HepG2 (cell line): ENCODE data around the gene APBB2. TPM values are rescaled to one million over a fixed set of nuclear protein-coding genes. Genes with fewer than 3 reads are reported as not detected.

ENCODE experiments used
- ATAC-seq: fragments of 200-7000 bp; cut with Tn5 transposase; 3 replicates; pipeline ENCODE4 v1.9.1; 2020; ENCODE audit warnings: mild to moderate bottlenecking, moderate library complexity
- BruUV-seq: library from RNA; stranded (reverse); fragments of 400-500 nt; replicated peaks from 2 replicates; lab custom pipeline; 2021; lab: Mats Ljungman, UMichigan
- CTCF ChIA-PET: fragments of 300-600 bp; formaldehyde crosslinking; extraction: SDS; loops from one replicate; lab custom pipeline; 2021; ENCODE audit warnings: low total read pairs, inconsistent platforms, low intra/inter-chr PET ratio; lab: Yijun Ruan, JAX
- POLR2A ChIA-PET: fragments of 350-600 bp; sonication (Branson Sonifier 250); formaldehyde crosslinking; loops from one replicate; lab custom pipeline; 2020; ENCODE audit warnings: antibody characterized with exemption, inconsistent platforms; lab: Yijun Ruan, JAX
- DNase-seq: peaks from one replicate; pipeline ENCODE4 v3.0.0-alpha.2; 2015; ENCODE audit warnings: low spot score
- FAIRE-seq: peaks from 3 replicates; lab custom pipeline; 2011; peaks lifted over from hg19 to GRCh38; lab: Jason Lieb, UNC
- H2AFZ ChIP-seq: one replicate; pipeline ENCODE4 v1.6.1; 2011; ENCODE audit warnings: low read length, inconsistent platforms
- H3K27ac ChIP-seq: fragments of 300-600 bp; 3 replicates; pipeline ENCODE4 v1.8.0; 2011; ENCODE audit warnings: mixed run types, mild to moderate bottlenecking, mixed read lengths, low read length, inconsistent platforms; ENCODE audit not compliant: insufficient read depth; ENCODE audit errors: extremely low read length
- H3K27me3 ChIP-seq, 2 experiments: fragments of 200-600 bp in 1 of 2; 2 replicates in 1 of 2; 3 replicates in 1 of 2; pipeline versions ENCODE4 v1.6.0 to v1.8.0; 2011; ENCODE audit warnings: low read length in 2 of 2, mild to moderate bottlenecking in 2 of 2, moderate library complexity in 2 of 2, inconsistent platforms in 1 of 2; ENCODE audit not compliant: insufficient read depth in 2 of 2, control insufficient read depth in 1 of 2
- H3K36me3 ChIP-seq, 2 experiments: fragments of 200-600 bp in 1 of 2; replicated peaks in 1 of 2; 2 replicates in 1 of 2; 3 replicates in 1 of 2; pipeline versions ENCODE4 v1.5.1 to v1.8.0; 2011; ENCODE audit warnings: low read length in 2 of 2, inconsistent platforms in 1 of 2; ENCODE audit not compliant: insufficient read depth in 2 of 2, control insufficient read depth in 1 of 2
- H3K4me1 ChIP-seq: 2 replicates; pipeline ENCODE4 v1.5.1; 2012; ENCODE audit warnings: low read length, inconsistent platforms; ENCODE audit not compliant: insufficient read depth
- H3K4me2 ChIP-seq: 2 replicates; pipeline ENCODE4 v1.6.0; 2011; ENCODE audit warnings: low read depth, low read length, inconsistent platforms
- H3K4me3 ChIP-seq, 3 experiments: fragments of 200-600 bp in 1 of 3; sonication (generic), shearing (Covaris generic) in 1 of 3; replicated peaks in 1 of 3; 2 replicates each; pipeline ENCODE4 v1.5.1; 2011 to 2016; ENCODE audit warnings: low read length in 3 of 3, inconsistent platforms in 2 of 3, low read depth in 2 of 3, mild to moderate bottlenecking in 2 of 3, control low read depth in 1 of 3, mixed read lengths in 1 of 3; ENCODE audit not compliant: insufficient read depth in 1 of 3
- H3K79me2 ChIP-seq: one replicate; pipeline ENCODE4 v1.6.1; 2011; ENCODE audit warnings: low read length, inconsistent platforms; ENCODE audit not compliant: insufficient read depth
- H3K9ac ChIP-seq: 2 replicates; pipeline ENCODE4 v1.6.0; 2011; ENCODE audit warnings: mild to moderate bottlenecking, low read depth, low read length, inconsistent platforms; ENCODE audit not compliant: insufficient read depth
- H3K9me3 ChIP-seq: 2 replicates; pipeline ENCODE4 v1.5.1; 2012; ENCODE audit warnings: mild to moderate bottlenecking, low read length
- H4K20me1 ChIP-seq: 2 replicates; pipeline ENCODE4 v1.6.0; 2011; ENCODE audit warnings: inconsistent platforms, mild to moderate bottlenecking, low read length, moderate library complexity; ENCODE audit not compliant: insufficient read depth
- ARHGAP35 ChIP-seq: sonication (generic); formaldehyde crosslinking; IDR thresholded peaks from 2 replicates; pipeline ENCODE4 v1.9.0; 2022; ENCODE audit warnings: mild to moderate bottlenecking, inconsistent platforms, moderate library complexity, missing genetic modification reagents, borderline replicate concordance
- BRCA1 ChIP-seq: sonication (generic); formaldehyde crosslinking; IDR thresholded peaks from 2 replicates; pipeline ENCODE4 v1.4.0; 2020; ENCODE audit warnings: missing genetic modification reagents
- CAMTA2 ChIP-seq: sonication (generic); formaldehyde crosslinking; IDR thresholded peaks from 2 replicates; pipeline ENCODE4 v1.4.0; 2020; ENCODE audit warnings: mild to moderate bottlenecking, missing genetic modification reagents, borderline replicate concordance
- CBX1 ChIP-seq: IDR thresholded peaks from one replicate; pipeline ENCODE4 v1.6.1; 2016; ENCODE audit warnings: antibody characterized with exemption, low read depth
- JUN ChIP-seq: sonication (generic); formaldehyde crosslinking; IDR thresholded peaks from 2 replicates; pipeline ENCODE4 v1.4.0; 2020; ENCODE audit warnings: mild to moderate bottlenecking, missing genetic modification reagents
- NCOR1 ChIP-seq: fragments of 200-600 bp; sonication (generic); IDR thresholded peaks from 2 replicates; pipeline ENCODE4 v1.7.0; 2017; ENCODE audit warnings: antibody characterized with exemption, low read length, borderline replicate concordance
- NFIB ChIP-seq: sonication (generic); formaldehyde crosslinking; IDR thresholded peaks from 2 replicates; pipeline ENCODE4 v1.9.0; 2021; ENCODE audit warnings: missing genetic modification reagents, mild to moderate bottlenecking, borderline replicate concordance
- PTBP1 ChIP-seq: fragments of 200-400 bp; formaldehyde crosslinking; IDR thresholded peaks from 2 replicates; pipeline ENCODE4 v1.6.1; 2018; ENCODE audit warnings: low read length, low read depth; ENCODE audit not compliant: poor library complexity, severe bottlenecking
- ZBTB7A ChIP-seq: sonication (generic); formaldehyde crosslinking; IDR thresholded peaks from 2 replicates; pipeline ENCODE4 v1.8.0; 2022; ENCODE audit warnings: mild to moderate bottlenecking, missing genetic modification reagents
- ZNF160 ChIP-seq: sonication (generic); formaldehyde crosslinking; IDR thresholded peaks from 2 replicates; pipeline ENCODE4 v1.8.0; 2022; ENCODE audit warnings: mild to moderate bottlenecking, inconsistent platforms, missing genetic modification reagents
- ZNF260 ChIP-seq: sonication (generic); formaldehyde crosslinking; IDR thresholded peaks from 2 replicates; pipeline ENCODE4 v1.4.0; 2020; ENCODE audit warnings: missing genetic modification reagents, low read depth, mild to moderate bottlenecking, borderline replicate concordance
- ZNF83 ChIP-seq: sonication (generic); formaldehyde crosslinking; IDR thresholded peaks from 2 replicates; pipeline ENCODE4 v1.4.0; 2020; ENCODE audit warnings: missing genetic modification reagents, mild to moderate bottlenecking, borderline replicate concordance
- ZNF891 ChIP-seq: sonication (generic); formaldehyde crosslinking; IDR thresholded peaks from 2 replicates; pipeline ENCODE4 v1.5.0; 2020; ENCODE audit warnings: mild to moderate bottlenecking, missing genetic modification reagents
- ZZZ3 ChIP-seq: sonication (generic); formaldehyde crosslinking; IDR thresholded peaks from 2 replicates; pipeline ENCODE4 v1.4.0; 2020; ENCODE audit warnings: missing genetic modification reagents, mild to moderate bottlenecking, borderline replicate concordance
- WGBS: methylation state at CpG from one replicate; pipeline ENCODE4 v1.1.6; 2017; ENCODE audit warnings: low lambda C conversion rate; 5-methylcytosine and 5-hydroxymethylcytosine counted together
- in situ Hi-C: cut with HindIII; loops from 2 replicates; pipeline ENCODE4 v1.10.0; 2017; ENCODE audit warnings: low pct_unique_long_range_greater_than_20kb; ENCODE audit not compliant: extremely low pct_ligation_motif_present
- intact Hi-C: fragments of 100-400 bp; cut with micrococcal nuclease; formaldehyde crosslinking; loops from one replicate; pipeline ENCODE4 v1.10.0; 2022; ENCODE audit not compliant: unreplicated experiment
- polyA plus RNA-seq, 8 experiments: library from polyadenylated mRNA; depleted of rRNA in 3 of 8; stranded (reverse) in 7 of 8; unstranded in 1 of 8; fragments of >200 nt; fragmentation: Illumina TruSeq in 4 of 8; extraction: Trizol in 4 of 8; gene quantifications; 2 replicates each; pipeline versions ENCODE4 v1.2.1 to v1.2.3, GENCODE V29; 2011 to 2016; ENCODE audit warnings: low read depth in 4 of 8, missing spikeins in 1 of 8, mixed read lengths in 1 of 8; ENCODE audit not compliant: insufficient read depth in 1 of 8
- total RNA-seq, 5 experiments: library from RNA; depleted of rRNA; stranded (reverse); fragments of >200 nt; fragmentation: Illumina TruSeq; extraction: Trizol; gene quantifications; 2 replicates each; pipeline ENCODE4 v1.2.3, GENCODE V29; 2016; ENCODE audit warnings: low read depth in 1 of 5
- TF ChIP-seq, protein P1 (sequence below): sonication (generic); formaldehyde crosslinking; IDR thresholded peaks from 2 replicates; pipeline ENCODE4 v1.5.1; 2020; ENCODE audit warnings: mild to moderate bottlenecking, missing genetic modification reagents, moderate library complexity
- TF ChIP-seq, protein P2 (sequence below): sonication (generic); formaldehyde crosslinking; IDR thresholded peaks from 2 replicates; pipeline ENCODE4 v1.4.0; 2020; ENCODE audit warnings: missing genetic modification reagents

Gene APBB2
- total and polyA plus RNA-seq, 2 of the 13 experiments (the other 11 are each of a cell fraction or from before 2014, with no cell fraction given) = 11.7 to 17.0 TPM

DNA sequence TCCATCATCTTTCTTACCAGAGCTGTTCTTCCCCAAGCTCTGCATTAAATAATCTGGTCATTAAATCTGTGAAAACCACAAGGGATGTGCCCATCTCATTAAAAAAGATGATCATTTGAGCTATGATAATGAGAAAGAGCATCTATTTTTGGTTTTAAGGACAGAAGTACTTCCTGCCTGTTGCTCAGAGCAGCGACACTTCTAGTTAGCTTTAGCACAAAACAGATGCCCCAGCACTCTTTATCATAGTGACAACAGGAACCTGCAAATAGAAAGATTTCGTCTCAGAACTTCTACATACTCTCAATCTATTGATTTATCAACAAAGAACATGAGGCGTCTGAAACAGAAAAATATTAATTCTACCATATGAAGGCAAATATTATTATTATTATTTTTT, 140.1 kb downstream of the APBB2 start:
- intact Hi-C loops = no loop called here
- H3K79me2 ChIP-seq = peaks cover 5% of the 10 kb centered on the region
- CTCF ChIA-PET = no interaction called here
- no peak for TF ChIP-seq ZNF83 (CRISPR knock-in tag)
- no peak for TF ChIP-seq ZZZ3
- TF ChIP-seq ZNF260 (CRISPR knock-in tag) = no peak
- TF ChIP-seq NFIB (CRISPR knock-in tag) = no peak
- no peak for TF ChIP-seq CAMTA2 (CRISPR knock-in tag)
- TF ChIP-seq BRCA1 = no peak
- TF ChIP-seq, all 625 proteins: peak for 0
- Histone ChIP-seq H2AFZ (no peak overlapping the region), H3K4me1 (peaks cover 29% of the 10 kb centered on the region), H3K9ac (no peak overlapping the region), H3K27ac (no peak overlapping the region), H3K4me2 (no peak overlapping the region), H3K9me3 (no peaks in the 10 kb centered on the region), H3K4me3 (no peak overlapping the region), H3K36me3 (no peaks in the 10 kb centered on the region), H3K27me3 (no peaks in the 10 kb centered on the region), H4K20me1 (no peaks in the 10 kb centered on the region; the same call in 1 of the 2 replicates)
- no peak for ATAC-seq
- over 99% methylated on average over 3 of the region's 3 CpGs for WGBS
- in situ Hi-C loops = no loop called here
- no peak for DNase-seq
- FAIRE-seq = no peak
- BruUV-seq = no TSS peak
- POLR2A ChIA-PET = no interaction called here

DNA sequence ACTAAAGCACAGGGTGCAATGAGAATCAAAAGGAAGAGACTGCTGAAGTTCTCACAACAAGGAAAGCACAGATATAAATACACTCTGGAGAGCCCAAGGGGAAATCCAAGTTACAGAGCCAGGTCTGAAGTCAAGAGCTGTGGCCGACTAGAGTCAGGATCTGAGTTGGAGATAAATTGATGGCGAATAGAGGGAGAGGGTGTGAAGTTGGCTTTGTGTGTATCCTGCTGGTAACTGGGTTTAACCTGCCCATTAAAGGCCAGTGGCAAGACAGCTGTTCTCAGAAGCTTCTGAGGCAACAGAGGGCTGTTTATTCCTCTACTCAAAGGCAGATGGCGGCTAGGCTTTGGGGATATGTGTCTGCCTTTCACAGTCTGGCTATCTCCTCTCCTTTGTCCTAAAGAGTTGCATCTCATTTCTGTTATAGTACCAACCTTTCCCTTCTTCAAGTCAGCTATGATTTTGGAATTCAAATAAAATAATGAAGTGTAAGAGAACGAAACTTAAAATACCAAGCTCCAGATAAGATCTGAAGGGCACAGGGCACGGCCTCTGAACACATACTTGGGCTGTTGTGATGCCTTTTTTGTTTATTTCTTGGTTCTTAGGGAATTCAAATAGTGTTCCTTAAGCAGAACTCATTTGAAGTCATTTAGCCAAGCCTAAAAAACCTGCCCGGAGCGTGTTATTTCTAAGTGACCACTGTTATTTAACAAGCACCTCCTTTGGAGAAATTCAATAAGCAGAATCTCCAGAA, 142.1 kb downstream of the APBB2 start:
- FAIRE-seq (no peak), DNase-seq (no peak), ATAC-seq (no peak)
- no peak overlapping the region for H2AFZ ChIP-seq
- no peaks in the 10 kb centered on the region for H3K36me3 ChIP-seq
- peaks cover 10% of the 10 kb centered on the region for H3K4me1 ChIP-seq
- H3K4me3 ChIP-seq = no peak overlapping the region
- intact Hi-C loops = no loop called here
- H3K9ac ChIP-seq = no peak overlapping the region
- no TSS peak for BruUV-seq
- H3K27me3 ChIP-seq = no peaks in the 10 kb centered on the region
- in situ Hi-C loops = no loop called here
- no peaks in the 10 kb centered on the region for H3K9me3 ChIP-seq
- H3K4me2 ChIP-seq = no peak overlapping the region
- H4K20me1 ChIP-seq = no peaks in the 10 kb centered on the region; the same call in 1 of the 2 replicates
- POLR2A ChIA-PET = no interaction called here
- CTCF ChIA-PET = no interaction called here
- H3K79me2 ChIP-seq = peaks cover under 1% of the 10 kb centered on the region
- 94% methylated on average over 7 of the region's 7 CpGs for WGBS
- no peak overlapping the region for H3K27ac ChIP-seq
- TF ChIP-seq PTBP1 = no peak
- no peak for TF ChIP-seq JUN (CRISPR knock-in tag)
- TF ChIP-seq, protein P1, sequence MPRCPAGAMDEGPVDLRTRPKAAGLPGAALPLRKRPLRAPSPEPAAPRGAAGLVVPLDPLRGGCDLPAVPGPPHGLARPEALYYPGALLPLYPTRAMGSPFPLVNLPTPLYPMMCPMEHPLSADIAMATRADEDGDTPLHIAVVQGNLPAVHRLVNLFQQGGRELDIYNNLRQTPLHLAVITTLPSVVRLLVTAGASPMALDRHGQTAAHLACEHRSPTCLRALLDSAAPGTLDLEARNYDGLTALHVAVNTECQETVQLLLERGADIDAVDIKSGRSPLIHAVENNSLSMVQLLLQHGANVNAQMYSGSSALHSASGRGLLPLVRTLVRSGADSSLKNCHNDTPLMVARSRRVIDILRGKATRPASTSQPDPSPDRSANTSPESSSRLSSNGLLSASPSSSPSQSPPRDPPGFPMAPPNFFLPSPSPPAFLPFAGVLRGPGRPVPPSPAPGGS (CRISPR knock-in tag) = no peak
- no peak for TF ChIP-seq CBX1
- TF ChIP-seq NCOR1 = no peak
- TF ChIP-seq, protein P2, sequence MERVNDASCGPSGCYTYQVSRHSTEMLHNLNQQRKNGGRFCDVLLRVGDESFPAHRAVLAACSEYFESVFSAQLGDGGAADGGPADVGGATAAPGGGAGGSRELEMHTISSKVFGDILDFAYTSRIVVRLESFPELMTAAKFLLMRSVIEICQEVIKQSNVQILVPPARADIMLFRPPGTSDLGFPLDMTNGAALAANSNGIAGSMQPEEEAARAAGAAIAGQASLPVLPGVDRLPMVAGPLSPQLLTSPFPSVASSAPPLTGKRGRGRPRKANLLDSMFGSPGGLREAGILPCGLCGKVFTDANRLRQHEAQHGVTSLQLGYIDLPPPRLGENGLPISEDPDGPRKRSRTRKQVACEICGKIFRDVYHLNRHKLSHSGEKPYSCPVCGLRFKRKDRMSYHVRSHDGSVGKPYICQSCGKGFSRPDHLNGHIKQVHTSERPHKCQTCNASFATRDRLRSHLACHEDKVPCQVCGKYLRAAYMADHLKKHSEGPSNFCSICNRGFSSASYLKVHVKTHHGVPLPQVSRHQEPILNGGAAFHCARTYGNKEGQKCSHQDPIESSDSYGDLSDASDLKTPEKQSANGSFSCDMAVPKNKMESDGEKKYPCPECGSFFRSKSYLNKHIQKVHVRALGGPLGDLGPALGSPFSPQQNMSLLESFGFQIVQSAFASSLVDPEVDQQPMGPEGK (CRISPR knock-in tag) = no peak
- TF ChIP-seq ARHGAP35 (CRISPR knock-in tag) = no peak
- no peak for TF ChIP-seq ZNF160 (CRISPR knock-in tag)
- TF ChIP-seq ZNF891 (CRISPR knock-in tag) = no peak
- no peak for TF ChIP-seq ZBTB7A (CRISPR knock-in tag)
